Measurements from ENCODE around the gene SLC25A4.

Gene SLC25A4

DNA sequence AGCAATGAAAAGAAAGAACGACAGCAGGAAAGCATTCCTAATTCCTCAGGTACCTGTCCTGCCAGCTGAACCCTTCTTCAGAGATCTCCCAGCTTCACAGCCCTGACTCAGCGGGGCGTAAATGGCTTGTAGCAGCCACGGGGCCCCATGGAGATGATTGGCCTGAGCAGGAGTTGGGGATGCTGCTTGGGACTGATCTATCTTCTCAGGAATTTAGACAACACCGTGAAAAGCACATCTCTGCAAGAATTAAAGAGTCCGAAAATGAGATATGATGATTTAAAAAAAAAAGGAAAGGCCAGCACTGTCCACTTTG lies 22.5 kb upstream of the SLC25A4 start:
- no peak for DNase-seq (ENCODE audit: low spot score)

GRCh38 chr4:185122681-185123345 lies 20.3 kb upstream of the SLC25A4 start:
- no peak for DNase-seq (ENCODE audit: low spot score)

DNA sequence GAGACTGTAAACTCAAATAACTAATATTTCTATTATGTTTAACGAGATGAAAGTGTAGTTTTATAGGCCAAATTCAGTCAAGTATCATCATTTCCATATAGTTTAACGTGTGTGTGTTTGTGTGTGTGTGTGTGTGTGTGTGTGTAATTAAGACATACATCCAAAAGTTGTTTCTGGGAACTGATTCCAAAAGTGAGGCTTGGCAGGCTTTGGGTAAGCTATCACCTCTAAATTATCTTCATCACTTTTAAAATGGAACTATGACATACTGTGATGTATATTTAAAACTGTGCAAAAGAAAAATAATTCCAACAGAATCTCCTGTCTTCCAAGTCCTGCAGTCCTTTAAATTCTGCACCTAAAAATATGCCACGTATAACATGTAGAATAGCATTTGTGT lies 19.1 kb upstream of the SLC25A4 start:
- no peak for DNase-seq (ENCODE audit: low spot score)

- no peak for DNase-seq (ENCODE audit: low spot score)
These were observed 15.8 kb upstream of the SLC25A4 start for GRCh38 chr4:185127021-185127925.

DNA sequence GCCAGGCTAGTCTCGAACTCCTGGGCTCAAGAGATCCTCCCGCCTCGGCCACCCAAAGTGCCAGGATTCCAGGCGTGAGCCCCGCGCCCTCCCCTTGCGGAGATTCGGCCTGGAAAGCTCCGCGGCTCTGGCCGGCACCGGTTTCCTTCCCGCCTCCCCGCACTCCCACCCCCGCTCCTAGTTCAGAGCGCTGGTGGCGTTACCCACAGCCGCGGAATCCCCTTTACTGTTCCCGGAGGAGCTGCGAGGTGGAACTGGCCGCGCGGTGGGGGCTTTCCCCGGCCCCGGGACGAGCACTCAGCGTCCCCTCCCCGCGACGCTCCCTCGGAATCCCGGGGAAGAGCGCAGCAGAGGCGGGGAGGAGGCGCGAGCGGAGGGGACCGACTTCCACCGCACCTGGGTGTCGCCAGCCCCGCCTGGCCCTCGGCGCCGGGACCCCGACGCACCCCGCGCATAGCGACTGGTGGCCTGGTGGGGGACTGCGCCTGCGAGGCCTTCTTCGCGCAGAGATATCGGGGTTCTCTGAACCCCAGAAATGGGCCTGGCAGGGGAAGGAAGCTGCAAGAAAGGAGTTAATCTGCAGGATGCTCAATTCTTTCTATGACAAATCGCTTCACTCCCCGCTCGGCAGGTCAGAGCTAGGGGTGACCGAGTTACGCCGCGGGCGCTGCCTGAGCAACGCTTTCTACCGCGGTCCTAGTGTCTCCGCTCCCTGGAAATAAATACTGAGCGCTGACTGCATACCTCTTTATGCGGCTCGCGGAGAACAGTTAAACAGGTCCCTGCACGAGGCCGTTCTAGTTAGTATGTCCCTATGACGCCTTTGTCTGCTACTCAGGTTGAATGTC lies 14.6 kb upstream of the SLC25A4 start:
- DNase-seq (ENCODE audit: low spot score): no peak

DNA sequence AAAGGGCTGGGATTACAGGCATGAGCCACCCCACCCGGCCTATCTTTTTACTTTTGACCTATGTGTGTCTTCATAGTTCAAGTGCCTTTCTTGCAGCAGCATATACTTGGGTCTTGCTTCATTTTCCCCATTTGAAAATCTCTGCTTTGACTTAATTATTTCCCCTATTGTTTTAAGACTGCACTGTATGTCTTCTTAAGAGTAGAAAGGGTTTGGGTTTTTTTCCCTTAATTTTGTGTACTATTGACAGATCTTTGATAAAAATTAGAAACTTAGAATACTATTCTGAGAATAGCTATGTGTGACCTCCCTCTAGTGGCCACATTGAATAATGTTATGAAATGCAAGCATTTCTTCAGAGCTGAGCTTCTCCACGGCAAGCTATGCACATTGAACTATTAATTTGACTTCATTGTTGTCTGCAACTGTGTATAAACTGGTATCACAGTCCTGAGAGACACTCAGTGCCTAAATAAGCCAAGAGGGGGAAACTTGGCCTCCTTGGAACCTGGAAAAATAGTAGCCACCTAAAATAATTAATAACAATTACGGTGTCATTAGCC lies 8.7 kb upstream of the SLC25A4 start:
- peak; percentile 58 for DNase-seq (ENCODE audit: low spot score)

DNA sequence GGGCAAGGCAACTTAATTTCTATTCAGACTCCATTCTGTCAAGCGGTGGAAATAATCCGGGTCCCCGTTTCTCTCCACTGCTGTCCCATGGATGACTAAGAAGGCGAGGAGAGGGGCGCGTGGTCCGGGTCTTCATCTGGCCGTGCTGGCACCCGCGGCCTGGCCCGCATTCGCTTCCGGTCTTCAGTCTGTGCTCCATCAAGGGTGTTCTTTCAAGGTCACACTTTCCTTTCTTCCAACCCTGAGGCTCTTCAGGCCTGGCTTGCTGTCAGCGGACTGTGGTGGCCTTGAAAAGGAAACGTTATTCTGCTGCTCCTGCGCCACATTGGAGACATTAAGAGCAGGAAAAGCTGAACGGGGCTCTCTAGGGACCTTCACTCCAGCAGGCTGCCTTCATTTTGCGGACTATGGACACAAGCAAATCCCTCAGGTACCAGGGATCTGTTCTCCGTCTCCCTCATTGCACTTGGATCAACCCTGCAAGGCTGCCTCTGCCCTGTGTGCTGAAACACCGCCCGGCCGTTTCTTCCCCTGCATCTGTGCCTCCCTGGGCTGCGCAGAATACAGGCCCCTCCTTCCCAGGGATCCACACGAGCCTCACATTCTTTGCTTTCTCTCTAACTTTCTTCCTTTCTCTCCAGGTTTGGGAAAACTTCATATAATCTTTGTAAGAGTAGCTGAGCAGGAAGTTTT lies 5.7 kb upstream of the SLC25A4 start:
- DNase-seq (ENCODE audit: low spot score): no peak

DNA sequence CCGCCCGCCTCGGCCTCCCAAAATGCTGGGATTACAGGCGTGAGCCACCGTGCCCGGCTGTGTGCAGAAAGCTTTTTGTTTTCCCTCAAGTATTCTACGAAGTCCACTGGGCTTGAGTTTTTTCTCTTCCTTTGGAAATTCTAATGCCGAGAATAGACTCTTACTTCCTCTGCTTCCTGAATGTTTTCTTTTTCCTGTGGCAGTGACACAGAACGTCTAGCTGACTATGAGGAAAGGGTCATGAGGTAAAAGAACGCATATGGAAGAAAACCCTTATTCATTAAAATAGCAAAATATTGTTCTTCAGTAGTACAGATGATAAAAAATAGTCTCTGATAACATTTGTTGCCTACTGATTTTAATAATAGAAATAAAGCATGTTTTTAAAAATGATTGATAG lies 4.9 kb upstream of the SLC25A4 start:
- DNase-seq (ENCODE audit: low spot score): no peak

DNA sequence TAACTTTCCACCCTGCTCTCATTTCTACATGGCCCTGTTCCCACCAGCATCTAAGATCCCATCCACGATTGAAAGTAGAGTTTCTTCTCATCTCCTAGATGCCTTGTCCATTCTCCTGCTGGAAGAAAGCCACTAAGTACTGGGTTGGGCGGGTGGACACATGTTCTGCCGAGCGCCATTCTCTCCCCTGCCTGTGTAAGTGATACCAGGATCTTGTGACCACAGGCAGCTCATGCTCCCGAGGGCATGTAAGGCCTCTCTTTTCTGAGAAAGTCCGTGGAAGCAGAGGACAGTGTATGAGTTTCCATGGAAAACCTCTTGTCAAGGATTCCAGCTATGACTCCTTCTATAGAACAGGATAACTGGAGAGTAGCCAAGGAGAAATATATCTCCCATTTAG lies 3.3 kb upstream of the SLC25A4 start:
- DNase-seq (ENCODE audit: low spot score): no peak

DNA sequence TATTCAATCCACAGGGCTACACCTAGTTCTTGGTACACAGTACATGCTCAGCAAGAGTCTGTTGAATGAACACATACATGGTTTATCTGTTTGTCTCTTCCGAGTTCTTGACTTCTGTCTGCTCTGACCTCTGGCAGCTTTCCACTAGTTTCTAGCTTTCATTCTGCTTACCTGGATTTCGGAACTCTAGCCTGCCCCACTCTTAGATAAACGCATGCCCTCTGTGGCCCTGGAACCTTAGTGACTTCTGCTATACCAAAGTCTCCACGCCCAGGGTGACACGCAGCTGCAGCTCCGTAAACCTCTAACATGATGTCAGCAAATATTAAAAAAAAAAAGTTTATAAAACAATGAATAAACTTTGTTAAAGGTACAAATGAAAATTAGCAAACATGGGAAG lies 1.3 kb upstream of the SLC25A4 start:
- DNase-seq (ENCODE audit: low spot score): no peak

DNA sequence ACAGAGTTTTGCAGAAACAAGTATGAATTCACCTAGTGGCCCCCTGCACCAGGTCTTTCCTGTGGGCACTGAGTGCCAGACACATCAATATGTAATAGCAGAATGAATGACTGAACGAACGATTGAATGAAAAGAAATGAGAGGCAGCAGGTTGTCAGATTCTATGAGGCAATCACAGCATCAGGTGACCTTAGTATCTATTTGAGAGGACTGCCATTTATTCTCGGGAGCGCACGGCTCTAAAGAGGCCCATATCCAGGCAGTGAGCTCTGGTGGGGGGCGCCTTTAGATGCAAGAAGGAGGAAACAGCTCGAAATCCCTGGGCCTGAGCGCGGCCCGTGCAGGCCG lies 528 bp upstream of the SLC25A4 start:
- DNase-seq (ENCODE audit: low spot score): no peak

DNA sequence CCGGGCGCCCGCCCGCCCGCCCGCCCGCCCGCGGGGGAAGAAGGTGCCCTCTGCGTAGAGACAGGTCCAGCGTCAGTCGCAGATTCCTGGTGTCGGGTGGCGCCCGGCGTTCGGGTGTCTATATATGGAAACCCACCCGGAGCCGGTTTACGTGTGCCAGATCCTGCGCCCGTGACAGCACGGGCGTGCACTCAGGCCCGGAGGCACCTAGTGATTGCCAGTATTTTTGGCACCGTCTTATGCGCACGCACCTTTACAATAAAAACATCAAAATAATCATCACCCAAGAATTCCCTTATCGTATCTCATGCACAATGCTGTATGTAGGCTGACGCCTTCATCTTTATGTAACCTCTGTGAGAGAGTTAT lies 519 bp downstream of the SLC25A4 start:
- no peak for DNase-seq (ENCODE audit: low spot score)

DNA sequence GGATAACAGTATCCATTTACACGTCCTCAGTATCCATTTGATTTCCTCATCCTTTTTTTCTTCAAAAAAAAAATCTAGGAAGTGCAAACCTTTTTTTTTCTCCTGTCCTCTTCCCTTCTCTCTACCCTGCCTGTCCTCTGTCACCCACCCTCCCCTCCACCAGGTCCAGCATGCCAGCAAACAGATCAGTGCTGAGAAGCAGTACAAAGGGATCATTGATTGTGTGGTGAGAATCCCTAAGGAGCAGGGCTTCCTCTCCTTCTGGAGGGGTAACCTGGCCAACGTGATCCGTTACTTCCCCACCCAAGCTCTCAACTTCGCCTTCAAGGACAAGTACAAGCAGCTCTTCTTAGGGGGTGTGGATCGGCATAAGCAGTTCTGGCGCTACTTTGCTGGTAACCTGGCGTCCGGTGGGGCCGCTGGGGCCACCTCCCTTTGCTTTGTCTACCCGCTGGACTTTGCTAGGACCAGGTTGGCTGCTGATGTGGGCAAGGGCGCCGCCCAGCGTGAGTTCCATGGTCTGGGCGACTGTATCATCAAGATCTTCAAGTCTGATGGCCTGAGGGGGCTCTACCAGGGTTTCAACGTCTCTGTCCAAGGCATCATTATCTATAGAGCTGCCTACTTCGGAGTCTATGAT lies 1.7 kb downstream of the SLC25A4 start:
- no peak for DNase-seq (ENCODE audit: low spot score)

- DNase-seq (ENCODE audit: low spot score): no peak
These were observed 2.5 kb downstream of the SLC25A4 start for GRCh38 chr4:185145572-185145971.

DNA sequence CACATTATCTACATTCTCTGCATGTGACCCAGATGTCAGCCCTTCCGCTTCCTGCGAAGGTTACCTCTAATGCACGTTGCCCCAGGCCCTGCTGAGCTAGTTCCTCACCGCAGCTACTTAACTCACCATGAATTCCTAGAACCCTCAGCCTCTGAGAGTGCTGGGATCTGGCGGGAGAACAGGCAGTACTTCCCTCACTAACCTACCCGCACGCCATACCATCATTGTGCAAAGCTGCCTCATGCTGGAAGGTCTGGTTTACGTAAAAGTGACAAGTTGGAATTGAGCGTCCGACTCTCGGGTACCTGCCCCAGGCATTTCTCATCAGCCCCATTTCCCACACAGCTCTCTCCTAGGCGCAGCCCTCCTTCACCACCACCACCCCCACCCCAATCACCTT lies 6.3 kb downstream of the SLC25A4 start:
- no peak for DNase-seq (ENCODE audit: low spot score)

DNA sequence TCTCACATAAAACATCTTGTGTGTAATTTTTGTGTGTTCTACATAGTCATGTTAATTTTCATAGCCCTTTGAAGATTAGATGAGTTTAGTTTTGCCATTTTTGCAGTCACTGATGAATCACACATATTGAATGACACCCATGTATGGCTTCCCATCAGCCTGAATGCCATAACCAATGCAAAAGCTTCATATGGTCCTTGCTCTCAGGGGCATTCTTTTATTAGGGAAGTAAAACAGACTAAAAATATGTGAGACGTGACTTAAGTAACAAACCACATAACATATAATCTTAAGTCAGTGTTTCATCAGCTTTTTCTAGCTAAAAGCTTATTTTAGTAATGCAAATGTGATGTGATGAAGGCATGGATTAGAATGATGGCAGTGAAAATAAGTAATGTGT lies 8.2 kb downstream of the SLC25A4 start:
- DNase-seq (ENCODE audit: low spot score): no peak

DNA sequence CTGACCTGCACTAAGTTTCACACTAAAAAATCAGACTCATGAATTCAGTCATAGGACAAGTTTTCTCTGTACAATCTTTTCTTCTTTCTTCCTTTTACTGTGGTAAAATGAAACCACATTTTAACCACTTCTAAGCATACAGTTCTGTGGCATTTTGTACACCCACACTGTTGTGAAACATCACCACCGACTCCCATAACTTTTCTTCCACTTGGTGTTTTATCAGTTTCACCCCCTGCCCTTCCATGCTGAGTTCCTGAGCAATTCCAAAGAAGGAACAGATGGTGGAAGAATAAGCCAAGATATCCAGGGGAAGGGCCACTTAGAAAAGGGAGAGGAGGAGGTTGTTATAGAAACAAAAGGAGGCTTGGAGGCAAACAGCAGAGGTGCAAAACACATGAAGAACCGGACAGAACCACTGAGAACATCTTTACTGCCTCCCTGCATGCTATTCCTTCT lies 22.6 kb downstream of the SLC25A4 start:
- DNase-seq (ENCODE audit: low spot score): peak; percentile 78

DNA sequence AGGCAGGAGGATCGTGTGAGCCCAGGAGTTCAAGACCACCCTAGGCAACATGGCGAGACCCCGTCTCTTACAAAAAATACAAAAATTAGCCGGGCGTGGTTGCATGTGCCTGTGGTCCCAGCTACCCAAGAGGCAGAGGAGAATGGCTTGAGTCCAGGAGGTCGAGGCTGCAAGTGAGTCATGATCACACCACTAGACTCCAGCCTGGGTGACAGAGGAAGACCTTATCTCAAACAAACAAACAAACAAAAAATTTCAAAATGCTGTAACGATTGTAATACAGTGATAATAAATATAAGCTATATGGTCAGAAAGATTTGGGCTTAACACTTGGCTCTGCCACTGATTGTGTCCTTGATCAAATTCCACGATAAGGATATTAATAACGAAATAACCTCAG lies 24.2 kb downstream of the SLC25A4 start:
- DNase-seq (ENCODE audit: low spot score): no peak

DNA sequence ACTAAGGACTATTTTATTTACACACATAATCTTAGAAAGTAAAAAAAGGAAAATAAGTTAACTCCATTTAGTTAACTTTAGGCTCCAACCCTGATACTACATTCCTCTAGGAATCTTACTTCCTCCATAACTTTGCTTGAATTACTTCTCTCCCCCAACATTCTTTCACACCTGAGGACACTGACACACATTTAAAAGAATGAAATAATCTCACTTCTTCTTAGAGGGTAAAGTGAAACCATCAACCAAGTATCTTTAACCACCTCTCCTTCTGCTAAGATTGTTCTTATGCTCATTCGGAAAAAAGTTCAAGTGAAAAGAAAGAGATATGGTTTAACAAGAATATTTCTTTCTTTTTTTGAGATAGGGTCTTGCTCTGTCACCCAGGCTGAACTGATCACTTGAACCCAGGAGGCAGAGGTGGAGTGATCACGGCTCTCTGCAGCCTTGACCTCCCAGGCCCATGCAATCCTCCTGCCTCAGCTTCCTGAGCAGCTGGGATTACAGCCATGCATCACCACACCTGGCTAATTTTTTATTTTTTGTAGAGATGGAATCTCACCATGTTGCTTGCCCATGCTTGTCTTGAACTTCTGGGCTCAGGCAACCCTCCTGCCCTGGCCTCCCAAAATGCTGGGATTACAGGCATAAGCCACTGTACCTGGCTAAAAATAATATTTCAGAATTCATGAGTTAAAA lies 28.5 kb downstream of the SLC25A4 start:
- no peak for DNase-seq (ENCODE audit: low spot score)

DNA sequence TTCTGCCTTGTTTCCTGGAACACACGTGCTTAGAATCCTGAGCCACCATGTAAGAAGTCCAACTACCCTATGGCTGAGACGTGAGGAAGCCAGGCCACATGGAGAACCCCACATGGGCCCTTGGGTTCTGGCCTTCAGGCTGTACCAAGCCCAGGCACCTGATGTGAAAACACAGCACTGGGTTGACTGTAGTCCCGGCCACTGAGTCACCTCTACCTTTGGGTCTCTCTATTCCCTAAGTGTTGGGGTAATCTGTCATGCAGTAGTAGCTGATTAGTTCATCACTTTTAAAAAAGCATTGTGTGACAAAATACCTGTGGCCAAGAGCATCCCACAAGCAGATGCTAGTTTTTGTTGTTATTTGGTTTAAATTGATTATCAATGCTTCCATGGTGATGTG lies 36.4 kb downstream of the SLC25A4 start:
- DNase-seq (ENCODE audit: low spot score): no peak

- no peak for DNase-seq (ENCODE audit: low spot score)
These were observed 39.2 kb downstream of the SLC25A4 start for GRCh38 chr4:185182239-185182638.

Measured in activated CD4-positive, alpha-beta T cell treated with anti-CD3 and anti-CD28 coated beads, Interleukin-2, Interleukin-4, amounts not matched to agents 100 ng/mL and 50 ng/mL, durations not matched to agents 16 hours and 8 hours (primary cell).